Airway epithelial cell (primary cell): ENCODE data around the gene TXK. TPM values are rescaled to one million over a fixed set of nuclear protein-coding genes. Genes with fewer than 3 reads are reported as not detected.

Experiments
- total RNA-seq: library from RNA; depleted of rRNA; stranded (reverse); fragments of >200 nt; gene quantifications from 2 replicates; pipeline ENCODE4 v1.2.3, GENCODE V29; 2015

The TXK gene
- not detected in 2 replicates for total RNA-seq

DNA sequence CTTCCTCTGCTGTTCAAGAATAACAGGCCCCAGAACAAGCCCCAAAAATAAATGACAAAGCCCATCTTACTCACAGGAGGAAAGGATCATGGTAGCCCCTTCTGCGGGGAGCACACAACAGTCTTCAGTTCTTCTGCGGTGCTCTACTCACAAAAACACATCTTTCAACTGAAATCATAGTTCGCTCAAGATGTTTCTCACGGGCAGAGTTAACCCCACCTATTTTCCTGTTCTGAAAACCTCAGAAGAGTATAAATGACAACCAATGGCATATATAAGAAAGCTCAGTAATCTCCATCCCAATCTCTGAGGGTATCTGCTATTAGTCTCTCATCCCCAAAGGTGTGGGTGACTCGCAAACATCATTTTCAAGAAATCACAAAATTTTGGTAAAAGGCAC lies at the start of gene TXK:
TSS of gene TXK (minus strand) at position 170 of the 400 bp plus-strand sequence. CDS start at position 90, 80 bp downstream.

Other genes starting within 250 kb of the TXK start
- 8.5 and 12.1 TPM in 2 replicates for gene NFXL1, start 219.7 kb downstream of the TXK start, total RNA-seq
- 1.4 and 5.1 TPM in 2 replicates for gene CNGA1, start 117.6 kb downstream of the TXK start, total RNA-seq
- gene NIPAL1, start 117.5 kb downstream of the TXK start, total RNA-seq = 9.6 and 13.0 TPM in 2 replicates
- 0.35 and 0.51 TPM in 2 replicates for gene TEC, start 135.6 kb upstream of the TXK start, total RNA-seq
- 15.8 and 60.3 TPM in 2 replicates for gene SLAIN2, start 207.3 kb upstream of the TXK start, total RNA-seq